Ovary (tissue), 9 donors: ENCODE results near the gene SBK3. TPM values are rescaled to one million over a fixed set of nuclear protein-coding genes. Genes with fewer than 3 reads are reported as not detected.

ENCODE experiments used
- DNase-seq, 5 donors: peaks; one replicate each; pipeline ENCODE4 v3.0.0-alpha.2; 2019 to 2020
- H3K27ac ChIP-seq, 2 donors: fragments of 200-600 bp; one replicate each; pipeline versions ENCODE4 v1.5.1 to v1.8.0; 2019 to 2022
- H3K27me3 ChIP-seq: fragments of 200-600 bp; one replicate; pipeline ENCODE4 v1.8.0; 2022
- H3K36me3 ChIP-seq: fragments of 200-600 bp; sonication (generic); one replicate; pipeline ENCODE4 v1.5.1; 2019
- H3K4me1 ChIP-seq: one replicate; pipeline ENCODE4 v1.8.1; 2013; ENCODE audit warnings: mild to moderate bottlenecking, moderate library complexity; ENCODE audit not compliant: insufficient read depth
- H3K4me3 ChIP-seq: fragments of 200-600 bp; sonication (generic); one replicate; pipeline ENCODE4 v1.5.1; 2017
- H3K9me3 ChIP-seq, 2 donors: fragments of 200-600 bp in 1 of 2; sonication (generic) in 1 of 2; one replicate each; pipeline versions ENCODE4 v1.5.1 to v1.8.1; 2013 to 2019; ENCODE audit warnings: mild to moderate bottlenecking in 1 of 2, moderate library complexity in 1 of 2
- CTCF ChIP-seq, 3 donors: fragments of 450-650 bp in 2 of 3; fragments of 200-600 bp in 1 of 3; IDR thresholded peaks; one replicate each; pipeline versions ENCODE4 v1.5.1 to v1.8.0; 2016 to 2022; ENCODE audit warnings: antibody characterized with exemption in 3 of 3, mild to moderate bottlenecking in 1 of 3
- EP300 ChIP-seq: sonication (generic); formaldehyde crosslinking; IDR thresholded peaks from one replicate; pipeline ENCODE4 v1.6.1; 2017; ENCODE audit warnings: antibody characterized with exemption
- POLR2A ChIP-seq: fragments of 450-650 bp; IDR thresholded peaks from one replicate; pipeline ENCODE4 v1.6.1; 2017; ENCODE audit warnings: antibody characterized with exemption, mild to moderate bottlenecking, moderate library complexity
- WGBS, 3 donors: extraction: QIAGEN DNeasy Blood & Tissue Kit in 1 of 3; methylation state at CpG; one replicate each; pipeline versions ENCODE4 v1.1.5 to v1.1.7; 2013 to 2017; 5-methylcytosine and 5-hydroxymethylcytosine counted together
- intact Hi-C, 4 donors: fragments of 100-400 bp; cut with DNase I; formaldehyde crosslinking; loops; one replicate each; pipeline versions ENCODE4 v1.11.0 to v1.15.1; 2022 to 2023
- polyA plus RNA-seq, 2 donors: library from polyadenylated mRNA; stranded (reverse); fragments of 200-250 nt in 1 of 2; fragments of 350-450 nt in 1 of 2; fragmentation: Illumina TruSeq in 1 of 2; extraction: RNeasy Lipid Tissue Mini Kit (QIAGEN cat#74804) in 1 of 2; gene quantifications; one replicate each; pipeline ENCODE4 v1.2.3, GENCODE V29; 2013 to 2014
- total RNA-seq, 7 donors: library from RNA; depleted of rRNA in 2 of 7; stranded (reverse); fragments of >200 nt in 2 of 7; fragmentation: NEBNext Ultra II Directional in 3 of 7; extraction: Animal tissue kit (Norgen Biotek cat#: 25700) in 3 of 7; gene quantifications; one replicate each; pipeline versions ENCODE4 v1.1.0 to v1.2.4, GENCODE V29; 2016 to 2023
- donor health status: DM: no; HTN: no; CAD: no; lungs with moderate emphysema.
- donor health status: DM: no; HTN: no; CAD: no.
- donor health status: Bipolar disorder and iron deficiency.
- donor health status: DM: yes; HTN: yes; CAD: no.
- donor health status: DM: no; HTN: no; CAD: no.
- donor health status: DM: yes; HTN: yes; CAD: no.

SBK3 gene
- total and polyA plus RNA-seq, 9 donors: 0.17 to 0.34 (median 0.26) TPM; not detected in 5

- H3K36me3 ChIP-seq: no peaks in the 10 kb centered on the region
- no peak overlapping the region for H3K4me3 ChIP-seq
- H3K9me3 ChIP-seq: no peaks in the 10 kb centered on the region
- intact Hi-C loops: no loop called here
- DNase-seq: no peak
- 28 to 50% (median 36%) methylated on average over 5 of the region's 5 CpGs for WGBS, 3 donors
- TF ChIP-seq CTCF (IDR thresholded peaks at IDR 0.05) (no peak), EP300 (no peak), POLR2A (no peak)
- no peak overlapping the region for H3K27ac ChIP-seq
- H3K27me3 ChIP-seq: no peaks in the 10 kb centered on the region
- no peaks in the 10 kb centered on the region for H3K4me1 ChIP-seq
Measured at GRCh38 chr19:55552206-55552605, 6.9 kb upstream of the SBK3 start.

GRCh38 chr19:55550321-55550650, 4.9 kb upstream of the SBK3 start:
- H3K9me3 ChIP-seq: no peaks in the 10 kb centered on the region
- H3K36me3 ChIP-seq: no peaks in the 10 kb centered on the region
- no peak overlapping the region for H3K4me3 ChIP-seq
- WGBS, 3 donors: 58 to 62% (median 58%) methylated on average over 7 of the region's 7 CpGs
- no peak overlapping the region for H3K27ac ChIP-seq
- no peaks in the 10 kb centered on the region for H3K27me3 ChIP-seq
- no peaks in the 10 kb centered on the region for H3K4me1 ChIP-seq
- no peak for DNase-seq
- no peak for TF ChIP-seq EP300
- TF ChIP-seq CTCF (IDR thresholded peaks at IDR 0.05): no peak
- no peak for TF ChIP-seq POLR2A
- intact Hi-C loops: no loop called here

- Histone ChIP-seq H3K4me3 (no peak overlapping the region), H3K9me3 (no peaks in the 10 kb centered on the region), H3K27ac (no peak overlapping the region), H3K27me3 (no peaks in the 10 kb centered on the region), H3K36me3 (no peaks in the 10 kb centered on the region), H3K4me1 (no peaks in the 10 kb centered on the region)
- no peak for DNase-seq
- TF ChIP-seq EP300: no peak
- no peak for TF ChIP-seq POLR2A
- TF ChIP-seq CTCF (IDR thresholded peaks at IDR 0.05): no peak
- WGBS, 3 donors: 20 to 25% (median 24%) methylated on average over 35 to 36 of the region's 36 CpGs
- intact Hi-C loops: no loop called here
Measured at GRCh38 chr19:55549500-55550320, 4.4 kb upstream of the SBK3 start.

- H3K4me3 ChIP-seq: no peak overlapping the region
- WGBS, 3 donors: 39 to 47% (median 47%) methylated on average over 17 of the region's 17 CpGs
- intact Hi-C loops: no loop called here
Measured at GRCh38 chr19:55546822-55547614, 1.7 kb upstream of the SBK3 start.

More at GRCh38 chr19:55546822-55547614, 1.7 kb upstream of the SBK3 start:
- H3K27ac ChIP-seq: no peak overlapping the region
- no peaks in the 10 kb centered on the region for H3K9me3 ChIP-seq
- no peaks in the 10 kb centered on the region for H3K36me3 ChIP-seq
- H3K4me1 ChIP-seq: no peaks in the 10 kb centered on the region
- no peaks in the 10 kb centered on the region for H3K27me3 ChIP-seq
- TF ChIP-seq EP300: no peak
- TF ChIP-seq POLR2A: no peak
- TF ChIP-seq CTCF (IDR thresholded peaks at IDR 0.05): no peak
- DNase-seq: peak in 4 of 5 donors; percentile 43 to 52 (median 52)
